Adipocyte (in vitro differentiated cells): ENCODE data around the gene G2E3.
"Not testable (repeated sequence)": the region's sequence is repeated elsewhere in the genome, so short reads cannot be mapped to it uniquely, and the experiment has no call there.

ENCODE experiments used
- DNase-seq: peaks from one replicate; pipeline ENCODE4 v3.0.0-alpha.2; 2015; ENCODE audit warnings: low read depth
- H3K27me3 ChIP-seq: replicated peaks from 2 replicates; pipeline ENCODE4 v1.7.0; 2013; ENCODE audit warnings: mild to moderate bottlenecking, low read length, moderate library complexity; ENCODE audit not compliant: control insufficient read depth, insufficient read depth
- H3K36me3 ChIP-seq: 2 replicates; pipeline ENCODE4 v1.7.0; 2013; ENCODE audit warnings: low read length, mild to moderate bottlenecking, moderate library complexity; ENCODE audit not compliant: control insufficient read depth, insufficient read depth, severe bottlenecking
- H3K4me1 ChIP-seq: 2 replicates; pipeline ENCODE4 v1.7.0; 2013; ENCODE audit warnings: mild to moderate bottlenecking, low read length, moderate library complexity; ENCODE audit not compliant: control insufficient read depth, insufficient read depth
- H3K4me3 ChIP-seq: 2 replicates; pipeline ENCODE4 v1.7.0; 2013; ENCODE audit warnings: mild to moderate bottlenecking, low read length, moderate library complexity
- H3K9ac ChIP-seq: 2 replicates; pipeline ENCODE4 v1.7.0; 2013; ENCODE audit warnings: mild to moderate bottlenecking, low read length, moderate library complexity
- H3K9me3 ChIP-seq: 2 replicates; pipeline ENCODE4 v1.7.0; 2013; ENCODE audit warnings: mild to moderate bottlenecking, low read length, moderate library complexity; ENCODE audit not compliant: control insufficient read depth

G2E3 gene

GRCh38 chr14:30564235-30564867, 5.4 kb downstream of the G2E3 start:
- Histone ChIP-seq H3K9ac (no peak overlapping the region), H3K36me3 (no peaks in the 10 kb centered on the region), H3K27me3 (no peaks in the 10 kb centered on the region), H3K4me3 (no peak overlapping the region), H3K9me3 (no peaks in the 10 kb centered on the region), H3K4me1 (peaks cover 12% of the 10 kb centered on the region)
- DNase-seq = no peak

- Histone ChIP-seq H3K9me3 (no peaks in the 10 kb centered on the region), H3K27me3 (no peaks in the 10 kb centered on the region), H3K36me3 (no peaks in the 10 kb centered on the region), H3K4me3 (no peak overlapping the region), H3K9ac (no peak overlapping the region), H3K4me1 (peaks cover 13% of the 10 kb centered on the region)
- no peak for DNase-seq
Measured at GRCh38 chr14:30564868-30565248, 5.9 kb downstream of the G2E3 start.

- H3K27me3 ChIP-seq = no peaks in the 10 kb centered on the region
- H3K4me1 ChIP-seq = peaks cover 11% of the 10 kb centered on the region
- no peaks in the 10 kb centered on the region for H3K36me3 ChIP-seq
- no peak overlapping the region for H3K4me3 ChIP-seq
- no peak for DNase-seq
- H3K9me3 ChIP-seq = no peaks in the 10 kb centered on the region
- no peak overlapping the region for H3K9ac ChIP-seq
Measured at GRCh38 chr14:30569216-30569902, 10.4 kb downstream of the G2E3 start.

- peaks cover 11% of the 10 kb centered on the region for H3K4me1 ChIP-seq
- no peaks in the 10 kb centered on the region for H3K36me3 ChIP-seq
- H3K27me3 ChIP-seq = no peaks in the 10 kb centered on the region
- H3K9me3 ChIP-seq = no peaks in the 10 kb centered on the region
- H3K4me3 ChIP-seq = no peak overlapping the region
- no peak for DNase-seq
- H3K9ac ChIP-seq = no peak overlapping the region
Measured at GRCh38 chr14:30569903-30570226, 10.9 kb downstream of the G2E3 start.

GRCh38 chr14:30572237-30572636, 13.3 kb downstream of the G2E3 start:
- H3K4me3 ChIP-seq = no peak overlapping the region
- no peaks in the 10 kb centered on the region for H3K27me3 ChIP-seq
- no peak overlapping the region for H3K9ac ChIP-seq
- no peak for DNase-seq
- H3K36me3 ChIP-seq = no peaks in the 10 kb centered on the region
- H3K9me3 ChIP-seq = no peaks in the 10 kb centered on the region
- peaks cover 11% of the 10 kb centered on the region for H3K4me1 ChIP-seq

- no peaks in the 10 kb centered on the region for H3K36me3 ChIP-seq
- H3K9me3 ChIP-seq = no peaks in the 10 kb centered on the region
- H3K27me3 ChIP-seq = no peaks in the 10 kb centered on the region
- H3K4me3 ChIP-seq = no peak overlapping the region
- H3K4me1 ChIP-seq = peaks cover 11% of the 10 kb centered on the region
- no peak overlapping the region for H3K9ac ChIP-seq
- no peak for DNase-seq
Measured at GRCh38 chr14:30572771-30573170, 13.8 kb downstream of the G2E3 start.

- DNase-seq = no peak
- no peaks in the 10 kb centered on the region for H3K36me3 ChIP-seq
- H3K4me1 ChIP-seq = peaks cover 11% of the 10 kb centered on the region
- H3K9ac ChIP-seq = no peak overlapping the region
- H3K9me3 ChIP-seq = no peaks in the 10 kb centered on the region
- no peaks in the 10 kb centered on the region for H3K27me3 ChIP-seq
- H3K4me3 ChIP-seq = no peak overlapping the region
Measured at GRCh38 chr14:30573226-30573814, 14.4 kb downstream of the G2E3 start.

GRCh38 chr14:30573966-30574365, 15.0 kb downstream of the G2E3 start:
- Histone ChIP-seq H3K4me3 (no peak overlapping the region), H3K9me3 (no peaks in the 10 kb centered on the region), H3K36me3 (no peaks in the 10 kb centered on the region), H3K4me1 (peaks cover 11% of the 10 kb centered on the region), H3K27me3 (no peaks in the 10 kb centered on the region), H3K9ac (no peak overlapping the region)
- DNase-seq = no peak

- not testable (repeated sequence) for H3K4me3 ChIP-seq, H3K27me3 ChIP-seq, DNase-seq, H3K36me3 ChIP-seq, H3K9ac ChIP-seq, H3K9me3 ChIP-seq
- peaks cover 11% of the 10 kb centered on the region for H3K4me1 ChIP-seq
Measured at GRCh38 chr14:30574777-30575176, 15.8 kb downstream of the G2E3 start.

GRCh38 chr14:30576333-30576732, 17.4 kb downstream of the G2E3 start:
- not testable (repeated sequence) for DNase-seq, H3K9me3 ChIP-seq, H3K4me1 ChIP-seq, H3K36me3 ChIP-seq, H3K4me3 ChIP-seq, H3K27me3 ChIP-seq, H3K9ac ChIP-seq

GRCh38 chr14:30580616-30581282, 21.8 kb downstream of the G2E3 start:
- no peak for DNase-seq
- Histone ChIP-seq H3K36me3 (peaks cover 6% of the 10 kb centered on the region), H3K4me3 (no peak overlapping the region), H3K27me3 (no peaks in the 10 kb centered on the region), H3K4me1 (peaks cover 3% of the 10 kb centered on the region), H3K9ac (no peak overlapping the region), H3K9me3 (no peaks in the 10 kb centered on the region)
